IPS DF 4.7 (cell line): Measurements from ENCODE around the gene SLC24A4.

Experiments used
- DNase-seq: peaks from one replicate; pipeline ENCODE4 v3.0.0-alpha.2; 2013; ENCODE audit warnings: low spot score; ENCODE audit errors: extremely low read depth

The SLC24A4 gene

DNA sequence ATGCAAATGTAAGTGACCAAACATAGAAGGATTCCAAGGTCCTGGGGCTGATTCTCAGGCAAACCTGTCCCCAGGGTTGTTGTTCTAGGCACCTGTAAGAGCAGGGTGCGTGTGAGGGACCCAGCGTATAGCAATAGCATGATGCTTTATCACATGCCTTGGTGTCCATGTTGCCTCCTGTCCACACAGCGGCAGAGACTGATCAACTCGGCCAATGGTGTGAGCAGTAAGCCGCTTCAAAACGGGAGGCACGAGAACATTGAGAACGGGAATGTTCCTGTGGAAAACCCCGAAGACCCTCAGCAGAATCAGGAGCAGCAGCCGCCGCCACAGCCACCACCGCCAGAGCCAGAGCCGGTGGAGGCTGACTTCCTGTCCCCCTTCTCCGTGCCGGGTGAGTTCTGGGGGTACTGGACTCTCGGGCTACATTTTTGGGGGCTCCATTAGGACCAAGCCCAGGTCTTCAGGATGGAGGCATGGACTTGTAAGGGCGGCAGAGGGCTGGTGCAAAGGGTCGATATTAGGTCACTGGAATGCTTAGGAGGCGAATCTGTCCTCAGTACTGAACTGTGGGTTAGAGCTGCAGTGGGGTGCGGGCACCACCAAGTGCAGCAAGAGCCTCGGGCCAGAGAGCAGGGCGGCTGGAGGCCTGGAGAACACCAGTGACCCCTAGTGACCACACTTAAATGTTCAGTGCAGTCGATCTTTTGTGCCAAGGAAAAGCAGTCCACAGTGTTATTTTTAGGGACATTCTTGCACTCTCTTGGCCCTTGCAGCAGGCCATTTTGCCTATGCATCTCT lies 133.4 kb downstream of the SLC24A4 start:
- peak; percentile 64 for DNase-seq

DNA sequence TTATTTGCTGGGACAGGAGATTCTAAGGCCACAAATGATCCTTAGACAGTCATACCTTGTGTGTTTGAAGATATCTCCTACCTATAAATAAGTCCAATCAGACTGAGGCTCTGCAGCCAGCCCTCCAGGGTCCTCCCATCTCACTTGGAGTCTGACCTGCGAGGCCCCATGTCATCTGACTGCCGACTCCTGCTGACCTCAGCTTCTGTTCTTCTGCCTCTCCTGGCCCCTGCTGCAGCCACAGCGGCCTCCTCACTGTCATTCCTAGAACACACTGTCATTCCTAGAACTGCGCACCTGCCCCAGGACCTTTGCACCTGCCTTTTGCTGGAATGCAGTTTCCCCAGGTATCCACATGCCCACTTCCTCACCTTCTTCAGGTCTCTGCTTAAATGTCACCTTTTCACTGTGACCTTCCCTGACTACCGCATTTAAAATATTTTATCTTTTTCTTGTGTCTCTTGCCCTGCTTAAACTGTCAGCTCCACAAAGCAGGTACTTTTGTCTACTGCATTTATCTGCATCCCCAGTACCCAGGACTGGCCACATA lies 134.1 kb downstream of the SLC24A4 start:
- no peak for DNase-seq

DNA sequence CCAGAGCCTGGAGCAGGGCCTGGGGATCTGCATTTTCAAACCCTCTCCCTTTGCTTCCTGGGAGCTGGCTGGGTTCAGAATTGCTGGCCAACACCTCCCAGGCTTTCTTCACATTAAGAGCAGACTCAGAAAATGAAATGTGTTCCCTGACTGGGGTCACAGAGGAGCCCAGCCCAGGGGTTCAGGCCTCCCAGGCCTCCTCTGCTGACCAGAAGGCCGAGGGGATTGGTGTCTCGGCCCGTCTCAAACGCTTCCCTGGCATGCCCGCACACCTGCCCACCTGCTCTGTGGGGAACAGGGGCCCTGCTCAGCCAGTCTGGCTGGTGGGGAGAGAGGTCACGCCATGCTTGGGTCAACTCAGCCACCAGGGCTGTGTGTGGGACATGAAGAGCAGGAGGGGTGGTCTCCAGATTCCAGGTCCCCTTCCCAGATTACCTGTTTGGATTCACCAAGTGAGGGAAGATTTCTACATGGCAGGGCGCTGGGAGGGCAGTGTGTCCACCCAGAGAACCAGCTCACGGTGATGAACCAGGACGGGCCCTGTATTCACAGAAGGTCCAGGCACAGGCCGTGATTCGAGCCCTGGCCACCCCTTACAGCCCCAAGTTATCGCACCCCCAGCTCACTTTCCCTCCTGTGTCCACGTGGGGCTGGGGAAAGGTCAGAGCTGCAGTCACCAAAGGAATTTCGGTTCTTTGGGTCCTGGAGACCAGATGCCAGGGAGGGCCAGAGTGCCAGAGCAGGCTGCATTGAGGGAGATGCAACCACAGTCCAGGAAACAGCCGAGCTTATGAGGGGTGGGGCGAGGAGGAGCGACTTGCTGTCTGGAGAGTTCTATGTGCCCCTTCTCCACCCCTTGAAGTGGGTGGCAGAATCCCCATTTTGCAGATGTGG lies 135.4 kb downstream of the SLC24A4 start:
- no peak for DNase-seq

DNA sequence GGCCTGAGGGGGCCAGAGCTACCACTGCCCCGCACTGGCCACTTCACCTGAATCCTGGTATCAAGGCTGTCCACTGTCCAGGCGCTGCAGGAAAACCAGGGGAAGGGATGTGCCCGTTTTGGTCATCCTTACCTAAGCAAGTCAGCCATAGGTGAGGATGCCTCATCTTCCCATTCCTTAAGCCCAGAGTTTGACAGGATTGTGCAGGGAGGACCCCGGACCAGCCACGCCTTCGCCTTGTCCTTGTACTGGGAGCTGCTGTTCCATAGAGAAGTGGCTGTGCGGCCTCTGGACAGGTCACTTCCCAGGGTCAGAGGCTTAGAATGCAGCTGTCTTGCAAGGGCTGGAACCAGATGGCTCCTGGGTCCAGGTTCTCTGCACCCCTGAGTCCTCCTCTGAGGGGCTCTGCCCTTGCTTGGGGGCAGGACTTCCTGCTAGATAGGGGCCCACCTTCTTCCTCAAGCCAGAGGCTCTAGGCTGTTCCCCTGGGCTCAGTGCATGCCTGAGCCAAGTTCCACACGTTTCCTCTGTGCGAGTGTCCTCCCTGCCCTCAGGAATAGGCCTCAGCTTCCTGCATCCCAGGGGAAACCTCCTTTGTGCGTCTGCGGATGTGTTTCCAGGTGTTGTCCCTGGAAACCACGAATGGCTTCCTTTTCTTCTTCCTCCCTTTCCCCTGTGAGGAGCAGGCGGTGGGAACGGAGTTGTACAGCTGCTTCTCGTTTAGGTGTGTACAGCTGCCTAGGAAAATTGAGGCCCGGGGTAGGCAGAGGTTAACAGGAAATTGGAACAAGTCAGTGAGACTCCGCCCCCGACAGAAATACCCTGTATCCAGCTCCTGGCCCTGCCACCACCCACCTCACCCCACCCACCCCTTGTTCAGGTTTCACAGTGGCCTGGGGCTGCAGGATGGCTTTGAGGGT lies 136.3 kb downstream of the SLC24A4 start:
- no peak for DNase-seq

DNA sequence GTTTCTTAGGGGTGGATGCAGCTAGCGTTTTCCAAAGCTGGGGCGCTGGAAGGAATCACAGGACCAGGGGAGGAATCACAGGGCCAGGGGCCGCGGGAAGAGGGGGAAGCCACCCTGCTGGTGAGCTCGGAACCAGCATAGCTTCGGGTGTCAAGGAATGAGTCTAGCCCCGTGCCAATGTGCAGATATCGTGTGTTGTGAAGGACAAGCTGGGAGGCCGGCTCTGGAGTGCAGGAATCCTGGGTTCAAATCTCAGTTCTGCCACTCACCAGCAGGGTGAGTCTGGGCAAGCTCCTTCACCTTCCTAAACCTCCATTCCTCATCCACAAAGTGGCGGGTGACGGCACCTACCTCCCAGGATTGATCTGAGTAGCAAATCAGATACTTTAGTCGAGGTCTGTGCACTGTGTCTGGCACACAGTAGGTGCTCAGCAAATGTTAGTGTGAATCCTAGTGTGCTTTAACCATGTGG lies 137.0 kb downstream of the SLC24A4 start:
- no peak for DNase-seq

DNA sequence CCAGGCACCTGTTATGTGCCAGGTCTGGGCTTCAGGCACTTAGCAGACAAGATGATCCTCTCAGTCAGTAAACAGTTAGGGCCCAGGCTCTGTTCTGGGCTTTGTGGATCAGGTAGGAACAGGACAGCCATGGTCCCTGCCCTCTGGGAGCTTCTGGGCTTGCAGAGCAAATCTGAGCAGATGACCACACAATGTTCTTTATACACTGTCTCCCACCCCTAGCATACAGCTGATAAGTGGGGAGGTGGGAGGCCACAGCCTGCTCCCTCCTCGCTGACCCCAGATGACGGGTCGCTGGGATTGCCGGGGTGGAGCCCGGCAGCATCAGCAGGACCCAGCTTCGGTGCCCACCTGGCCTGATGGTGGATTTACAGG lies 137.6 kb downstream of the SLC24A4 start:
- DNase-seq = no peak

- DNase-seq = no peak
Observed at GRCh38 chr14:92460916-92461579, 138.1 kb downstream of the SLC24A4 start.

- DNase-seq = no peak
Observed at GRCh38 chr14:92461891-92462290, 138.9 kb downstream of the SLC24A4 start.

DNA sequence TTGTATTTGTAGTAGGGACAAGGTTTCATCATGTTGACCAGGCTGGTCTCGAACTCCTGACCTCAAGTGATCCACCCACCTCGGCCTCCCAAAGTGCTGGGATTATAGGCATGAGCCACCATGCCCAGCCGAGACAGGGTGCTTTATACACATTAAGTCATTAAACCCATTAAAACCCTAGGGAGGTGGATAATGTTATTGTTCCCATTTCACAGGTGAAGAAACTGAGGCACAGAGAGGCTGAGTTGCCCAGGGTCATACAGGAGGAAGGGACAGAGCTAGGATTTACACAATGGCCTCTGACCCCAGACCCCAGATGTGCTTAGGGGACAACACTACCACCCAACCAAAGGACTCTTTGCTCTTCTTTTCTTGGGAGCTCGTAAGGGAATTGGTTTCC lies 139.6 kb downstream of the SLC24A4 start:
- no peak for DNase-seq

GRCh38 chr14:92463141-92463540 lies 140.2 kb downstream of the SLC24A4 start:
- no peak for DNase-seq

GRCh38 chr14:92464156-92464555 lies 141.2 kb downstream of the SLC24A4 start:
- no peak for DNase-seq

DNA sequence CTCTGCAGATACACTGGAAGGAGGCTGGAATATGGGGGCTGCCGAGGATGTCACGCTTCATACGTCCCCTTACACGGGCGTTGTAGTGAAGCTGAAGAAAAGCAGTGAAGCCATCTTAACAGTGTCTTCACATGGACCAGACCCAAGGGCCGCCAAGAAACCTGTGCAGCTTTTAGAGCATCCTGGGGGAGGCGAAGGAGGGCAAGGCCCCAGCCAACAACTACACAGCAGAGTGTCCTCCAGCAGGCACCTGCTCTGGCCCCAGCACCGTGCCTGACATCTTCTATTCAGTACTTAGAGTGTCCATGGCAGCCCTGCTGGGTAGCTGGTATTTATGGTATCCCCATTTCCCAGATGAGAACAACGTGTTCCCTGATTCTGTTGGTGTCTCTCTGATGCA lies 141.8 kb downstream of the SLC24A4 start:
- no peak for DNase-seq

DNA sequence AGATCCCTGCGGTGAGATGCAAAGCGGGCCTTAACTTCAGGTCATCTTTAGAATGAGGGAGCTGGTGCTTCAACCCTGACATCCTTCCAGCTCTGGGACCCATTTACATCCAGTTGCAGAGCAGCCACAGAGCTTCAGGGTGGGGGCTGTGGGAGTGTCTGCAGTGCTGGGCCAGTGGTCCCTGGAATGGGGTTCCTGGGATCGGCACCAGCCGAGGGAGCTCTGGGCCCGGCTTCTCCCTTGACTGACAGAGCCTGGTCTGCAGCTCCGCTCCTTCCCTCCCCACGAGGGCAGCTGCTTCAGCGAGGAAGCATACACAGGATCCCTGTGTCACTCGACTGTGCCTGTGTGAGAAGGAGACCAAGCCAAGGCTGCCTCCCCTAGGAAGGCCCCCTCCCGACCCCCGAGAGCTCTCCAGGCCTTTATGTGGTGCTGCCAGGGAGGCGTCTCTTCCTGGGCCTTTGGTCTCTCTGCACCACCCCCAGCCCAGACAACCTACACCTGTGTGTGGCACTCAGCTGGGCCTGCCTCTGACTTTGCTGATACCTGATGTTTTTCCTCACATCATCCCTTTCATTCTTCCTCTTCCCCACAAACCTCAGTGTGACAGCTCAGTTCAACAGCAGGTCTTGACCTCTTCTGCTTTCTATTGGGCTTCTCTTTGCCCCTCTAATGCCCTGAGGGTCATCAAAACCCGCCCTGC lies 142.5 kb downstream of the SLC24A4 start:
- DNase-seq = no peak

DNA sequence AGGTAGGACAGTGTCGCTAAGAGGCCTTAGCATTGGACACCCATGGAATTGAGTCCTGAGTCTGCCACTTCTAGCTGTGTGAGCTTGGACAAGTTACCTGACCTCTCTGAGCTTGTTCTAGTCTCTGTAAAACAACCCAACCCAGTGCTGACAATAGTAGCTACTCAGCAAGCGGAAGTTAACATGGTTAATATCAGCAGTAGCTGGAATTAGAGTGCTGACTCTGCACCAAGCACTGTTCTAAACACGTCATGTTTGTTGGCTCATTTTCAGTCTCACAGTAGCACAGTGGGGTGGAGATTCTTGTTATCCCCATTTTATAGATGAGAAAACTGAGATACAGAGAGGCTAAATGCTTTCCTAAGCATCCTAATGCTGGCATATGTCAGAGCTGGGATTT lies 143.1 kb downstream of the SLC24A4 start:
- no peak for DNase-seq

DNA sequence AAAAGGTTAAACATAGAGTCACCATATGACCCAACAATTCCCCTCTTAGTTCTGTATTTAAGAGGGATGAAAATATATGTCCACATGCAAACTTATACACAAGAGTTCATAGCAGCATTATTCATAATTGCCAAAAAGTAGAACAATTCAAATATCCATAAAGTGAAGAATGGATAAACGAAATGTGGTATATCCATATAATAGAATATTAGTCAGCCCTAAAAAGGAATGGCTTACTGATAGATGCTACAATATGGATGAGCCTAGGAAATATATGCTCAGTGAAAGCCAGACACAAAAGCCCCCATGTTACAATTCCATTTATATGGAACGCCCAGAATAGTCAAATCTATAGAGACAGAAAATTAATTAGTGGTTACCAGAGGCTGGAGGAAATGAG lies 146.6 kb downstream of the SLC24A4 start:
- no peak for DNase-seq

- no peak for DNase-seq
Observed at GRCh38 chr14:92470215-92470614, 147.2 kb downstream of the SLC24A4 start.

DNA sequence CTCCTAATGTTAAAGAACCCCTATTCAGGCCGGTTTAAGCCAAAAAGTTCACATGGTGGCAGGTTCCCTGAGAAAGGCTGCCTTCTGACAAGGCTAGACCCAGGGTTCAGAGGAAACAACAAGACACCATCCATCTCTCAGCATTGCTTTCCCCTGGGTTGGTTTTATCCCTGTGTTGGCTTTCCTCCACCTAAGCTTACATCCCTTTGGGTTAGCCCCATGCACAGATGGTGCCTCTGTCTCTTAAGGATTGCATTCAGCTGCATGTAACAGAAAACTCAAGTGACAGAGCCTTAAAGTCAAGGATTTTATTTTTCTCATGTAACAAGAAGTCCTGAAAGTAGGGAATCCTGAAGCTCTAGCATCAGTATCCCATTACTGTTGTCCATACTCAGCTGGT lies 147.8 kb downstream of the SLC24A4 start:
- DNase-seq = no peak

DNA sequence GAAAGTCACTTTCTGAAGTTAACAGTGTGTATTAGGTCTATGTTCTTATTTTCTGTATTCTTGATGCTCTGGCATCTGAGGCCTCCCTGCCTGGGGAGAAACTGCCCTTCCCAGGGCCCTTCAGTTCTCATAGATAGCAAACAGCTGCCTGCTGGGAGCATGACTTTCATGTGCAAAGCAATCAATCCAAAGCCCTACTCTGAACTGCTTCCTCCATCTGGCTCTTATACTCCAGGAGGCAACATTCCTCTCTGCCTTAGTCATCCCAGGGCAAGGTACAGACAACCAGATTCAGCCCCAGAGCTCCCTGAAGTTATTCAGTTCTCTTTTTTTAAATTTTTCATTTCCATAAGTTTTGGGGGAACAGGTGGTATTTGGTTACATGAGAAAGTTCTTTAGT lies 149.0 kb downstream of the SLC24A4 start:
- peak; percentile 56 for DNase-seq

DNA sequence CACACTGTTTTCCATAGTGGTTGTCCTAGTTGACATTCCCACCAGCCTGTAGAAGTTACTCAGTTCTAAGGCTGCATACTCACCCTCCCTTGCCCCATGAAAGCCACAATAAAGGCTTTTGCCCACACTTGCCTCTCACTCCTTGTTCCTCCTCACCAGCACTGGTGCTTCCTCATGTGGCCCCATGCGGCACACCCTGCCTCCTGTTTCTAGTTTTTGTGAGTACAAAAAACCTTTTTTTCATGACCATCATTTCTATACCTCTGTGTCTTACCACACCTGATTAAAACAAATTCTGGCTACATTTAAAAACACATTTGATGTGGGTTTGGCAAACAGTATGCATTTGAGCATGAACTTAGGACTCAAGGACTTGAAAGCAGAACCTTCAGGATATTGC lies 149.9 kb downstream of the SLC24A4 start:
- no peak for DNase-seq
